ENCODE results near the gene MRPL48. TPM values are rescaled to one million over a fixed set of nuclear protein-coding genes. Genes with fewer than 3 reads are reported as not detected.

Gene MRPL48
- total RNA-seq, 3 donors from 2014 or later = 31.5 to 41.2 (median 39.7) TPM

GRCh38 chr11:73800276-73800806 is 12.7 kb downstream of the MRPL48 start:
- ATAC-seq = no peak
- Histone ChIP-seq H3K9me3 (no peaks in the 10 kb centered on the region), H3K4me3 (no peak overlapping the region), H3K4me1 (ENCODE audit: low read depth) (no peaks in the 10 kb centered on the region), H3K36me3 (ENCODE audit: low read depth) (no peaks in the 10 kb centered on the region)
- no peak for TF ChIP-seq CTCF (IDR thresholded peaks at IDR 0.05)
- intact Hi-C loops (cut with DNase I, micrococcal nuclease) = no loop called here
- DNase-seq = no peak

GRCh38 chr11:73801136-73801535 is 13.5 kb downstream of the MRPL48 start:
- ATAC-seq (no peak), DNase-seq (no peak)
- Histone ChIP-seq H3K4me1 (ENCODE audit: low read depth) (no peaks in the 10 kb centered on the region), H3K4me3 (no peak overlapping the region), H3K9me3 (no peaks in the 10 kb centered on the region), H3K36me3 (ENCODE audit: low read depth) (no peaks in the 10 kb centered on the region)
- no peak for TF ChIP-seq CTCF (IDR thresholded peaks at IDR 0.05)
- intact Hi-C loops (cut with DNase I, micrococcal nuclease) = no loop called here

- Histone ChIP-seq H3K4me3 (no peak overlapping the region), H3K9me3 (no peaks in the 10 kb centered on the region), H3K4me1 (ENCODE audit: low read depth) (no peaks in the 10 kb centered on the region), H3K36me3 (ENCODE audit: low read depth) (no peaks in the 10 kb centered on the region)
- no peak for TF ChIP-seq CTCF (IDR thresholded peaks at IDR 0.05)
- no peak for DNase-seq
- intact Hi-C loops (cut with DNase I, micrococcal nuclease) = no loop called here
- no peak for ATAC-seq
Measured at GRCh38 chr11:73804712-73805111, 17.0 kb downstream of the MRPL48 start.

- Histone ChIP-seq H3K36me3 (ENCODE audit: low read depth) (no peaks in the 10 kb centered on the region), H3K4me3 (no peak overlapping the region), H3K4me1 (ENCODE audit: low read depth) (no peaks in the 10 kb centered on the region), H3K9me3 (no peaks in the 10 kb centered on the region)
- ATAC-seq (no peak), DNase-seq (no peak)
- intact Hi-C loops (cut with DNase I, micrococcal nuclease) = no loop called here
- TF ChIP-seq CTCF (IDR thresholded peaks at IDR 0.05) = no peak
Measured at GRCh38 chr11:73808052-73808451, 20.4 kb downstream of the MRPL48 start.

- ATAC-seq (no peak), DNase-seq (no peak)
- no peak for TF ChIP-seq CTCF (IDR thresholded peaks at IDR 0.05)
- Histone ChIP-seq H3K9me3 (no peaks in the 10 kb centered on the region), H3K4me1 (ENCODE audit: low read depth) (no peaks in the 10 kb centered on the region), H3K36me3 (ENCODE audit: low read depth) (no peaks in the 10 kb centered on the region), H3K4me3 (no peak overlapping the region)
- intact Hi-C loops (cut with DNase I, micrococcal nuclease) = no loop called here
Measured at GRCh38 chr11:73810637-73811036, 23.0 kb downstream of the MRPL48 start.

GRCh38 chr11:73812234-73812633 is 24.6 kb downstream of the MRPL48 start:
- H3K4me3 ChIP-seq = no peak overlapping the region
- no peaks in the 10 kb centered on the region for H3K9me3 ChIP-seq
- ATAC-seq = no peak
- DNase-seq = no peak
- intact Hi-C loops (cut with DNase I, micrococcal nuclease) = no loop called here
- H3K36me3 ChIP-seq (ENCODE audit: low read depth) = no peaks in the 10 kb centered on the region
- TF ChIP-seq CTCF (IDR thresholded peaks at IDR 0.05) = no peak
- H3K4me1 ChIP-seq (ENCODE audit: low read depth) = no peaks in the 10 kb centered on the region
